ENCODE results near the gene AMIGO1.

Gene AMIGO1

GRCh38 chr1:109482791-109483671 lies 26.5 kb downstream of the AMIGO1 start:
- H3K4me3 ChIP-seq (ENCODE audit: low read depth, low read length), result peak overlapping the region; percentile 66
- no peak overlapping the region for H3K27ac ChIP-seq
- no peaks in the 10 kb centered on the region for H3K27me3 ChIP-seq (replicated peaks)
- peaks cover 4% of the 10 kb centered on the region for H3K36me3 ChIP-seq (replicated peaks)
- in situ Hi-C loops (cut with HindIII; ENCODE audit: low pct_ligation_motif_present, low sequenced_read_pairs), result no loop called here
- TF ChIP-seq CTCF (IDR thresholded peaks at IDR 0.05; ENCODE audit: low read depth, low read length, missing control alignments), result peak; percentile 29
- no peak for DNase-seq

GRCh38 chr1:109482242-109482641 lies 27.3 kb downstream of the AMIGO1 start:
- Histone ChIP-seq H3K27ac (no peak overlapping the region), H3K36me3 (replicated peaks) (no peaks in the 10 kb centered on the region), H3K4me3 (ENCODE audit: low read depth, low read length) (no peak overlapping the region), H3K27me3 (replicated peaks) (no peaks in the 10 kb centered on the region)
- no peak for TF ChIP-seq CTCF (IDR thresholded peaks at IDR 0.05; ENCODE audit: low read depth, low read length, missing control alignments)
- in situ Hi-C loops (cut with HindIII; ENCODE audit: low pct_ligation_motif_present, low sequenced_read_pairs), result no loop called here
- no peak for DNase-seq

GRCh38 chr1:109481646-109482045 lies 27.9 kb downstream of the AMIGO1 start:
- Histone ChIP-seq H3K27ac (no peak overlapping the region), H3K36me3 (replicated peaks) (no peaks in the 10 kb centered on the region), H3K4me3 (ENCODE audit: low read depth, low read length) (no peak overlapping the region), H3K27me3 (replicated peaks) (no peaks in the 10 kb centered on the region)
- TF ChIP-seq CTCF (IDR thresholded peaks at IDR 0.05; ENCODE audit: low read depth, low read length, missing control alignments), result no peak
- in situ Hi-C loops (cut with HindIII; ENCODE audit: low pct_ligation_motif_present, low sequenced_read_pairs), result no loop called here
- DNase-seq, result no peak

GRCh38 chr1:109479901-109480300 lies 29.6 kb downstream of the AMIGO1 start:
- Histone ChIP-seq H3K36me3 (replicated peaks) (no peaks in the 10 kb centered on the region), H3K4me3 (ENCODE audit: low read depth, low read length) (no peak overlapping the region), H3K27me3 (replicated peaks) (no peaks in the 10 kb centered on the region), H3K27ac (no peak overlapping the region)
- in situ Hi-C loops (cut with HindIII; ENCODE audit: low pct_ligation_motif_present, low sequenced_read_pairs), result no loop called here
- TF ChIP-seq CTCF (IDR thresholded peaks at IDR 0.05; ENCODE audit: low read depth, low read length, missing control alignments), result no peak
- DNase-seq, result no peak

GRCh38 chr1:109479311-109479710 lies 30.2 kb downstream of the AMIGO1 start:
- in situ Hi-C loops (cut with HindIII; ENCODE audit: low pct_ligation_motif_present, low sequenced_read_pairs), result no loop called here
- Histone ChIP-seq H3K27ac (no peak overlapping the region), H3K27me3 (replicated peaks) (no peaks in the 10 kb centered on the region), H3K4me3 (ENCODE audit: low read depth, low read length) (no peak overlapping the region), H3K36me3 (replicated peaks) (no peaks in the 10 kb centered on the region)
- no peak for DNase-seq
- TF ChIP-seq CTCF (IDR thresholded peaks at IDR 0.05; ENCODE audit: low read depth, low read length, missing control alignments), result no peak

Measured in brain microvascular endothelial cell (primary cell).